GM18868 (cell line): ENCODE results near the gene KRTAP12-2.

Experiments used
- ATAC-seq: cut with Tn5 transposase; IDR thresholded peaks from one replicate; pipeline ENCODE4 v1.9.1; 2021; ENCODE audit warnings: mild to moderate bottlenecking, moderate library complexity; ENCODE audit not compliant: unreplicated experiment

Gene KRTAP12-2, protein sequence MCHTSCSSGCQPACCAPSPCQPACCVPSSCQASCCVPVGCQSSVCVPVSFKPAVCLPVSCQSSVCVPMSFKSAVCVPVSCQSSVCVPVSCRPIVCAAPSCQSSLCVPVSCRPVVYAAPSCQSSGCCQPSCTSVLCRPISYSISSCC

DNA sequence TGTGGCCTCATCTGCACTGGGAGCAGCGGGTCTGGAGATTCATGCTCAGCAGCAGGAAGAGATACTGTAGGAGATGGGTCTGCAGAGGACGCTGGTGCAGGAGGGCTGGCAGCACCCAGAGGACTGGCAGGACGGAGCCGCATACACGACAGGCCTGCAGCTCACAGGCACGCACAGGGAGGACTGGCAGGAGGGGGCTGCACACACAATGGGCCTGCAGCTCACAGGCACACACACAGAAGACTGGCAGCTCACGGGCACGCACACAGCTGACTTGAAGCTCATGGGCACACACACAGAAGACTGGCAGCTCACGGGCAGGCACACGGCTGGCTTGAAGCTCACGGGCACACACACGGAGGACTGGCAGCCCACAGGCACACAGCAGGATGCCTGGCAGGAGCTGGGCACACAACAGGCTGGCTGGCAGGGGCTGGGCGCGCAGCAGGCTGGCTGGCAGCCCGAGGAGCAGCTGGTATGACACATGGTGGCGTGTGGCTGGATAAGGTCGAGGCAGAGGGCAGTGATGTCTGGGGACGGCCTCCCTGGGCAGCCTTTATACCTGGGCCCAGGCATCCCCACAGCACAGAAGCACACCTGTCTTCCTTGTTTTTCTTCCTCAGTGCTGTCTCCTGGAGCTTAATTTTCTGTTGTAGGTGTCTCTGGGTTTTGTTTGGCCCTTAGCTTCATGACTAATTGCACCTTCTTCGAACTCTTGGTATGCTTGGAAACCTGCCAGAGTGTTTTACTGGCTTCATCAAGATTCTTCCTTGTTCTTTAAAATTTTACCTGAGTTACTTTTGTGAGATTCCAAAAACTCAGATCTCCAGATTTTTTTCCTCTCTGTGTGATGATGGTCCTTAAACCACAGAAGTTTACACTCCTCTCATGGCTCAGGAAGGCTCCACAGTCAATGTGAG lies at the start of gene KRTAP12-2:
KRTAP12-2 (minus strand) TSS at position 527 of the 920 bp plus-strand sequence; CDS start at position 486, 41 bp downstream.
- ATAC-seq, result no peak

DNA sequence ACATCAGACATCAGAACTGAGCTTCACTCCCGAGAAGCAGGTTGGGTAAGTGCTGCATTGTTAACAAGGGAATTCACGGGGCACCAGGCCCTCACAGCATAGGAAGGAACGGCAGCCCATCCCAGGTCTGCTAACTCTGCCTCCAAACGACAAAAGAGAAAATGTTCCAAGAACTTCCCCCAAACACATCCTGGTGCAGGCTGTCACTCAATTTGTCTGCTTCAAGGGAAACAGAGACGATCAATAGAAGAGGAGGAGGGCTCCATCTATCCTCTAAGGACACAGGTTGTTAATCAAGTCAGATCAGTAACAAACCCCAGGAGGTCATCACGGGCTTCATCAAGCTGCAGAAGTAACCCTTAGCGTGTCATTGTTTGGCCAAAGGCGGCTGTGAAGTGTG lies 48.2 kb upstream of the KRTAP12-2 start:
- no peak for ATAC-seq

DNA sequence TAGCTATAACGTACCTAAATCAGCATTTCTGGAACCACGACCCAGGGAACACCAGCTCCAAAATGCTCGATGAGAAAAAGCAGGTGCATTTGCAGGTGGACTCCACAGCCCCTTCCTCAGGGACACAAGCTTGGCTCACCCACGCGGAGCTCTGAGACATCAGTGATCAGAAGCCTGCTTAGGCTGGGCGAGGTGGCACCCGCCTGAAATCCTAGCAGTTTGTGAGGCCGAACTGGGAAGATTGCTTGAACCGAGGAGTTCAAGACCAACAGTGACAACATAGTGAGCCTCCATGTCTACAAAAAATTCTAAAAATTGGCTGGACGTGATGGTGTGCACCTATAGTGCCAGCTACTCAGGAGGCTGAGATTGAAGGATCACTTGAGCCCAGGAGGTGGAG lies 47.1 kb upstream of the KRTAP12-2 start:
- no peak for ATAC-seq

DNA sequence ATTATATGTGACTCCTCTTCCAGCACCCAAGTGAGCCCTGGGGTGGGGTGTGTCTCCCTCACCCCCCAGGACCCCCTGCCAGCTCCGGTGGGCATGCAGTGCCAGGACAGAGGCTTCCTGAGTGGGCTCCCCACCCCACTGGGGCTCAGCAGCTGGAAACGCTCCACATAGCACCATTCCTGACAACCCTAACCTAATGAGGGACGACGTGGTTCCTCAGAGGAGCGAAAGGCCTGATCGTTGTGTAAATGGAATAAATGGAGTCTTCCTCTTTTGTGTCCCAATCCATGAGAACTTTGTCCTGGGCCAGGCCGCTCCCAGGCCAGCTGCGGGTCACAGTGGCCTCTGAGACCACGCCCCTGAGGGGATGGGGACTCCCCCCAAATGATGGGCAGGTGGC lies 46.4 kb upstream of the KRTAP12-2 start:
- ATAC-seq, result no peak

DNA sequence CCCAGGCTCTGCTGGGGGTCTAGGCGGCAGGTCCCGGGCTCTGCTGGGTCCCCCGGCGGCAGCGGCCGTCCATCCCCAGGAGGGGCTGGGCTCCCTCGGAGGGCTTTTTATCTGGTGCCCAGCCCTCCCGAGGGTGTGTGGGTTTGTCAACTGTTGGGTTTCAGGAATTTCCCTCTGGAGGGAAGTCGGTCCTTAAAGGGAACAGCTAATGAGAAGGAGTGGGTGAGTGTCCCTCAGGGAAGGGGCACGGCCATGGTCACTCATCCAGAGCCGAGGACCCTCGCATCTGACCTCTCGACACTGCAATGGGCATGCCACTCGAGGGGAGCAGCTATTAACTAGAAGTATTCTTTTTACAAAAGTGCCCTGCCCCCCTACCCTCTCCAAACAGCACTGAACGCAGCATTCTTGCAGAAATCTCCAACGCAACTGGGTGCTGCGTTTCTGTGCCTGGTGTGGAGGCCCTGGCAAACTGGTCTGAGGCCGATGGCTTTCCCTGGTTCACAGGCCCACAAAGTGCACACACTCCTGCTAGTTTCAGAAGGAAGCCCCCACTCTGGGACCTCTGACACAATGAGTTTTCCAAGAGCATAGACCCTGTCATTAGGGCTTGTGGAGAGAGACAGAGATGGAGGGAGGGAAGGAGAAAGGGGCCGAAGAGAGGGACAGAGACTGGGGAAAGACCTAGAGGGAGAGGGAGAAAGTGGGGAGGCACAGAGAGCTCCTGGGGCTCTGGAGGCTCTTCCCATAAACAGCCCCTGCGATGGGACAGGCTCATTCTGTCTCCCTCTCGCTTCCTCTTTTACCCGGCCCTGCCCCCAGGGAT lies 45.7 kb upstream of the KRTAP12-2 start:
- no peak for ATAC-seq

DNA sequence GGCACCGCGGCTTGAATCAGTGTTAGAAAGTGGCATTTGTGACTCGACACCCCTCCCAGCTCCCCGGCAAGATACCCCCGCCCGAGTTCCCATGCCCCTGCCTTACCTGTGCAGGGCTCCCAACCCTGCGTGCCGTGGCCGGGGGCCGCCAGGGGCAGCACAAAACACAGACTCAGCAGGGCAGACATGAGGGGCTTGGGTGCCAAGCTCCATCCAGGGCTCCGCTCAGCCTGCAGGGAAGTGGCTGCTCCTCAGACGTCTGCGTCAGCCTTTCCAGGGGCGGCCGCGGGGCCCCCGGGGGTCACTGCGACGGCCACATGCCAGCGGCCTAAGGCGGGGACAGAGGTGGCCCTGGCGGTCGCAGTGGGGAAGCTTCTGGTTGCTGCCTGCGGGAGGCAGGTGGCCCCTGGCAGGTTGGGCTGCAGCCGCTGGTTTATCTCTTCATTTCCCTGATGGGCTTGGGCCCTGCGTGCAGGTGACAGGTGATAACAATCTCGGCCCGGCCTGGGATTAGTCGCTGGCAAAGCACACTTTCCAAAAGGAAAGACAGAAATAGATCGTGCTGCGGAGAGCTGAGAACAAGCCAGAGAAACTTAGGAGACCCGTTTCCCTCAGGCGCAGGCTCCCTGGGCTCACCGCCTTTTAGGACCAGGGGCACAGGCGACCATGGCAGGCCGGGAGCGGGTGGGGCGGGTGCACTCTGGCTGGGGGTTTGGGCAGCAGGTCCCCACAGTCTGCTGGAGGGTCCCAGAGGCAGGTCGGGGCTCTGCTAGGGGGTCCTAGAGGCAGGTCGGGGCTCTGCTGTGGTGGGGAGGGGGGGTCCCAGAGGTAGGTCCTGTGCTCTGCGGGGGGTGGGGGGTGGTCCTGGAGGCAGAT lies 44.8 kb upstream of the KRTAP12-2 start, which contains the start of gene TSPEAR:
TSPEAR (minus strand) TSS at position 246 of the 876 bp plus-strand sequence; CDS start at position 188, 58 bp downstream.
- no peak for ATAC-seq

DNA sequence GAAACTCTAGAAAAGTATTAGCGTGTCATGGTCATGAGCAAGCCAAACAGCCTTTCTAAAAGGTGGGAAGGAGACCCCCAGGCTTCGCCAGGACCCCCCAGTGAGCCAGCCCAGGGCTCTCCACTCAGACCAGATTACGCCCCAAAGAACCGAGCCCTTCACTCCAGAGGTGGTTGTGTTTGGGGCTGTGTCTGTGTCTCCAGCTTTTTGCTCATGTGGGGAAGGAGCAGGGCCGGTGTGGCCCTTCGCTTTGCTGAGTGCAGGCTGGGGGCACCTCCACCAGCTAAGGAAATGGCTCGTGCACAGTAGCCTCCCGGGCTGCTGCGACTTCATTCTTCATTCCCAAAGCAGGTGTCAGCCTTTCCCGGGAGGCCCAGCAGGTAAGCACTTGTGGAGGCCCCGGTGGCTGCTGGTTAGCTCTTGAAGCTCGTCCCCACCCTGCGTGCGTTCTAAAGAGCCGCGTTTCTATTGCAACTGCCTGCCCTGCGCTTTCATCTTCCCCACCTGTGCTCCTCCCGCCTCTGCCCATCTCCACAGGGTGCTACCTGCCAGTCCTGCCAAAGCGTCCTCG lies 44.1 kb upstream of the KRTAP12-2 start:
- ATAC-seq, result no peak

DNA sequence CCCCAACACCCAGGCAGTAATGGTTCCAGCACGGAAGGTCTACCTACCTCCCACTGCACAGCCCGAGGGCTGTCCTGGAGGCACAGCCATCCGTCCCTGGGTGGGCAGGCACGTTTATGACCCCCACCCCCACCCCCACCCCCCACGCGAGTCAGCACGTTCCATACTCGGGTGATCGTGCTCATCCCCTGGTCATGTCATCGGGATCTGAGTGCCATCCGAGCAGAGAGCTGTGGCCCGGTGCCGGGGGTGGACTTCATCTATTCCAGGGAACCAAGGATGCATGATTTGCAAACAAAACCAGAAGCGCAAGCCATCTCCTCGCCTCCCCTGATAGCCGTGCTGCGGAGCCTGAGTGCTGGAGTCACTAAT lies 43.6 kb upstream of the KRTAP12-2 start:
- no peak for ATAC-seq

DNA sequence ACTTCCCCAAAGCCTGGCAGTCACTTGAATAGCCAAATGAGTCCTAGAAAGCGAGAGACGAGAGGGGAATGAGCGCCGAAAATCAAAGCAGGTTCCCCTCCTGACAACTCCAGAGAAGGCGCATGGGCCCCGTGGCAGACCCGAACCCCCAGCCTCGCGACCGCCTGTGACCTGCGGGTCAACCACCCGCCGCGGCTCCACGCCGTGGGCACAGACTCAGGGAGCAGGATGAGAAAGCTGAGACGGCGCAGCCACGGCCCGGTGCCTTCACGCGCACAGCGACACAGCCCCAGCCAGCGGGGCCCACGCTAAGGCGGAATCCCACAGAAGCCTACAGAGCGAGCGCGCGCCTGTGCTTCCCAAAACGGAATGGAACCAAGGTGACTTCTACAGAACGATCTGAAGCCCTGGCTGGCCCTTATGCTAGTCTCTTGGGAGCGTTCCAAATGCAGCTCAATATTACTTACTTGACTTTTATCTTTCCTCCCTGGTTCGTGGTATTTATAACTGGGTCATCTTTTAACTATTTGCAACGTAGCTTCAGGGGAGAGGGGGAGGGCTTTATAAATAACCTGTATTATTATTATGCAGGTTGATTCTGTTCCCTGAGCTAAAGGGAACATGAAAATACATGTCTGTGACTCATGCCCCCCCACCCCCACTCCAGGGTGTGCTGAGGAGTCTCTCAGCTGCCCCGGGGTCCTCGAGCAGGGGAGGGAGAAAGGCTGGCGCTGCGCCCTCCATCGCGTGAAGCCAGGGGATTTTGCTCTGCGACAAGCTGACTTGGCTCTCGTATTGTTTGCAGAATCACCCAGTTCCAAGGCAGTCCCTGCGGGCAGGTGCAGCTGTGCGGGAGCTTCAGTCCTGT lies 42.9 kb upstream of the KRTAP12-2 start:
- no peak for ATAC-seq

DNA sequence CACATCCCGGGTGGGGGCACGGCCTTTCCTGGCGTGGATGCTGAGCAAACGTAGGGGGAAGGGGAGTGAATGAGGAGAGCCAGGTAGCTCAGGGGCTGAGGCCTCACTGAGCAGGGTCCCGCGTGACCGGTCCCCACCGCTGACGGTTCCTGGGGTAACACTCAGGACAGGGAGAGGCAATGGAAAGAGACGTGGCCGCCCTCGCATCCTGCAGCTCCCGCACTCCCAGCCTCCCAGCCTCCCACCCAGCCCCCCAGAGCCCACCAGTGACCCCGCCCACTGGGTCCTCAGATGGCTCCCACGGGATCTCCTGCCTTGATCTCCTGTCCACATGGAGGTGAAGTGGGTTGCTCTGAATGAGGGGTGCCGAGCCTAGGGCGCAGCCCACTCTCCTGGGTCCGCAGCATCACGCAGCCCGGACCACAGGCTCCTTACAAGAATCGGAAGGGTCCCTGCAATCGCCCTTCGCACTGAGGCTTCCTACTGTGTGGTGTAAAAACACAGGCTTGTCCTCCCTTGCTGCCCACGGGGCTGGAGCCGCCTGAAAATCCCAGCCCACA lies 42.2 kb upstream of the KRTAP12-2 start:
- no peak for ATAC-seq

DNA sequence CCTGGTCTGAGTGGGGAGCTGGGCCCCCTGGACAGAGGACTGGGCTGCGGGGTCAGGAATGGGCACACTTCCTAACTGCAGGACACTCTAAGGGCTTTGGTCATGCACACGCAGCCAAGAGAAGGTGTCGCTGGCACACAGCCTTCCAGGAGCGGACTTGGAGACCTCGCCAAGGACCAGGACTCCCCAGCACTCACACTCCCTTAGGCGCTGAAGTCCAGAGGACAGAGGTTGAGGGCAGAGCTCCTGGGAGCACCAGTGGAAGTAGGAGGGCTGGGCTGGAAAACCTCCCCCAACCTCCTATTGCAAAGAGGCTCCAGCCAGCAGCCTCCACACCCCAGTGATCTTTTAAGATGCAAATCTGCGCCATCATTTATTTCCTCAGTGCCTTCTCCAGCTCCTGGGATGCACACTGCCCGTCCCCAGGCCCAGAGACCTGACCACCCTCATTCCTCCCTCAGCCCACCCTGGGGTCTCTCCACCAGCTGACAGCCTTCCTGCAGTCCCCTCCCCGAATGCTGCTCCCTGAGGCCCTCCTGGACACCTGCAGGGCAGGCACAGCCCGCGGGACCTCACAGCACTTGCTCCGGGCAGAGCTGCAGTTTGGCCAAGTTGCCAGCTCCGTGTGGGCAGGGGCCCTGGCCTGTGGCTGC lies 41.6 kb upstream of the KRTAP12-2 start:
- no peak for ATAC-seq

DNA sequence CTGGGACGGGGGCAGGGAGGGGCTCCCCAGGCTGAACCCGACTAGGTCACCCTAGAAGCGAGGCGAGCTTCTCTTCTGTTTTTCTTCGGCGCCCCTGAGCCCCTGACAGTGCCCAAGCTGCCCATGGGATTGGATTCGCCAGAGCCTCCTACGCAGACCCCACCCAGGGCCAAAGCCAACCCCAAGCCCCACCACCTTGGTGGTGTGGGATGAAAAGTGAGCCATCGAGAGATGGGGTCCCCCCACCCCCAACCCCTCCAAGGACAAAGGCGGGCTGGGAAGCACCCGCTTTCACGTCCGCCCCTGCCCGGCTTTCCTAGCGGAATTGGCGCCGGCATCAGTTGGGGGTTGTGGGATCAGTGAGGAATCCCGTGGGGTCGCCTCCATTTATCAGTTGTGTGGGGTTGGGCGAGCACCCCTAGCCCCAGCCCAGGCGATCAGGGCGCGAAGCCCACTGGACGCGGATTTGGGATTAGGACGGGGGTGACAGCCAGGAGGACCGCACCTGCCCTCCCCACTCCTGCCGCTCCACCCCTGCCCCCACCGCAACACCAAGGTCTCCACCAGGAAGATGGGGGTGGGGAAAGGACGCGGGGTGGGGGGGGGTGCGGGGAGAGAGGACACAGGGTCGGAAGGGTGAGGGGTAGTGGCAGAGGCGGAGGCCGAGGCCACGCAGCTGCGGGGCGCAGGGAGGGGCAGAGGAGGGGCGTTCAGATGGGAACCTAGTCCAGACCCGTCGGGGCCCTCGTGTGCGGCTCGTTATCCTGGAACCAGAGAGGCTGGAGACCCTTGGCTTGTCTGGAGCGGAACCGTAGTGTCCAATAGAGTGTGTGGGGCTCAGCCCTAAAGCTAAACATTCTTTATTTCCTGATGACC lies 40.2 kb upstream of the KRTAP12-2 start:
- ATAC-seq, result no peak

DNA sequence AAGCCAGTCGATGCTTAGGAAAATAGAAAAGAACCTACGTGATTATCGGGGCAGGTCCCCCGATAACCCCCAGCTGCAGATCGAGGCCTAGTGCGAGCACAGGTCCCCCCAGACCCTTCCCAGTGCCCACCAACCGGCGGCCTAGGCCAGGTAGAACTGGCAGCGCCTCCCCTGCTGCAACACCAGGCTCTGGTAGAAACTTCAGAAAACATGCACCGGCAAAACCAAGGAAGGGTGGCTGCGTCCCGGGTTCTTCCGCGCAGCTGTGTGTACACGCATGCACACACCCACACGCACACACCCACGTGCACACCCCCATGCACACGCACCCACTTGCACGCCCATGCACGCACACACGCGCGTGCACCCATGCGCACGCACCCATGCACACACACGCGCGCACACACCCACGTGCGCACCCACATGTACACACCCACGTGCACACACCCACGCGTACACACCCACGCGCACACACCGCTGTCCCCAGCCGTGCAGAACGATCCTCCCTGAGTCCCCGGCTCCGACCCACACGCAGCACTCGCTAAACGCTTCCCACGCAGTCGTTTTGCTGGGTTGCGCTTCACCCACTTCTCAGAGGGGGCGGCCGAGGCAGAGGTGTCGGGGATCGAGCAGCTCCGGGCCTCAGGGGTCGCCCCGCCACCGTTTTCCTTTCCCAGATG lies 39.4 kb upstream of the KRTAP12-2 start:
- ATAC-seq, result no peak

DNA sequence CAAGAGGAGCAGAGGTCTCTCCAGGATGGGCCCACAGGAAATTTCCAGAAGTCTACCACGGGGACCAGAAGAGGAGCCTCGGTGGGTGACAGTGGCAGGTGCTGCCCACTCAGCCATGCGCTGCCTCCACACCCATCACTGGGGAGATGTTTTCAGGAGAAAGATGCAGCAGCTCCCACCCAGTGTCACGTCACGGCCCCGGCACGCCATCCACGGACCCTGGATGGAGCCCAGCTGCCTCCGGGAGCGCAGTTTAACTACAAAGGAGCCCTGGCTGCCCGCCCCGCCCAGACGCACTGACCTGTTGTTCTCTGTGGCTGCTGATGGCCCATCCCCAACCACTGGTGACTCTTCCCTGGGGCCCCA lies 37.9 kb upstream of the KRTAP12-2 start:
- no peak for ATAC-seq

DNA sequence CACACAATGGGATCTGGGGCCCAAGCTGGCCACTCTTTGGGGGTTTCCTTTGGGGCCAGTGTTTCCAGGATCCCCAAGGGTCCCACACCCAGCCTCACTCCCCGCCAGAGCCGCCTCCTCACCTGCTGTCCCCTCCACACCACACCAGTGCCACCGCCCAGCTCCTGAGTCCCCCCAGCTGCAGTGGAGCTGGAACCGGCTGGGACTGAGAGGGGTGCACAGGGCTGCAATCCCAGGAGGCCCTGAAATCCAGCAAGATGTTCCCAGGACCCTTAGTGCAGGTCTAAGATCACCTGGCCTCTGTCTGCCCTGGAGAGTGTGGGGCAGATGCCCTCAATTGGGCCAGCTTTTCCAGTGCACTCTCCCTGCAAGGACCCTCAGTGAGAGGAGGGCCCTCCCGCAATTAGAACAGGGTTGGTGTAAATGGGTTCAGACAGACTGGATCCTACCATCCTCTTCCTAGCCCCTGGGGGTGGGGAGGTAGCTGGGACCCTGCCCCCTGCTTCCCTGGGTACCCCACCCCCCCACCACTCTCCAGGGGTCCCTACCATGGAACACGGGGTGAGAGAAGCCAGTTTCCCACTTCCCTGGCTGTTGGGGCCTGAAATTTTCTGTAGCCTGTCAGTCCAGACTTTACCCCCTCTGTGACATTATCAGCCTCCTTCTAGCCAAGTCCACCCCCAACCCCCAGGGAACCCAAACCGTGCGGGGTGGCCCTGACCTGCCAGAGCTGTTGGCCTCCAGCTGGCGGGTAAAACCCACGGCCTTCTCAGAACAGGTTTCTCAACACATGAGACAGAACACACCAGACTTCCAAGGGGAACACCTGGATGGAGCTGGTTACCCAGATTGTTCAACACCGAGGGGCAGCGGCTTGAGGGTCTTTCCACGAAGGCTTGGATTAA lies 37.3 kb upstream of the KRTAP12-2 start:
- ATAC-seq, result no peak
